ENCODE results near the gene ST3GAL5. TPM values are rescaled to one million over a fixed set of nuclear protein-coding genes. Genes with fewer than 3 reads are reported as not detected.
A peak's percentile ranks its signal among the peaks of the same experiment; 100 is the strongest.
"Not testable (repeated sequence)": the region's sequence is repeated elsewhere in the genome, so short reads cannot be mapped to it uniquely, and the experiment has no call there.

ST3GAL5 gene
- 0.99 and 2.4 TPM in 2 replicates for total RNA-seq (2014; rRNA removed; shearing (Covaris generic))

DNA sequence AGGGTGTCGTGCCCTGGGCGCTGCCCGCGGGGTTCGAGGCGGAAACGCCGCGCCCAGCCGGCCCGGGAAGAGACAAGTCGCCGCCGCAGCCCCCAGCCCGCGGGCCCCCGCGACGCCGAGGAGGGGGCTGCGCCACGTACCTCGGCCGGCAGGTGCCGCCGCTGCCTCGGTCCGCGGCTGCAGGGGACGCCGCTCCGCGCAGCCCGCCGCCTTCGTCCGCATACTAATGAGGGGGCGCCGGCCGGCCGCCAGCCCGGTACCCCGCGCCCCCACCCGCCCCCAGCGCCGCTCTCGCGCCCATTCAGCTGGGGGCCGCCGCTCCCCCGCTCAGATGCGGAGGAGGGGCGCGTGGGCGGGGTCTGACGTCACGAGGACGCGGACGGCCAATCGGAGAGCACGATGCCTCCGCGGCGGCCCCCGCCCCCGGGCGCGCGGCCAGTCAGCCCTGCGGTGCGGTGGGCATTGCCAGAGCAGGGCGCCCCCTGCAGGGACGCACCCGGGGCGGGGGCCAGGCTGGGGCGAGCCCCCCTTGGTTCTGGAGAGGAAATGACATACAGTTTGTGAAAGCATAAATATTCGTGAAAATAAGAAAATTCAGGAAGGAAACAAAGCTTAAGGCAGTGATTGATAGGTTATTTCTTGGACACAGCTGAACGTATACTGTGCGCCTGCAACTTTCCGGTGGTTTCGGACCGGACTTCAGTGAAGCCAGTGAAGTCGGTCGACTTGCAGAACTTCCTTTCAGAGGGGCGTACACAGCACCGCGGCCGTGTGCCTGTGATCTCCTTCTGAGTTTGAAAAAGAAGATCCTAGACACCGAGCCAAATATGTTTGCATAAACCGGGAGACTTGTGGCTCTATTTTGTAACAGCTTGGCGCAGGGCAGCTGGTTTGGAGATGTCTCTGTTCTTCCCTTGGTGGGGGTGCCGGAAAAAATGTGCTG, at the start of gene ST3GAL5:
ST3GAL5 (minus strand) TSS at position 307 of the 943 bp plus-strand sequence; CDS start at position 222, 85 bp downstream.
- DNase-seq (ENCODE audit: low spot score), result peak; percentile 81

DNA sequence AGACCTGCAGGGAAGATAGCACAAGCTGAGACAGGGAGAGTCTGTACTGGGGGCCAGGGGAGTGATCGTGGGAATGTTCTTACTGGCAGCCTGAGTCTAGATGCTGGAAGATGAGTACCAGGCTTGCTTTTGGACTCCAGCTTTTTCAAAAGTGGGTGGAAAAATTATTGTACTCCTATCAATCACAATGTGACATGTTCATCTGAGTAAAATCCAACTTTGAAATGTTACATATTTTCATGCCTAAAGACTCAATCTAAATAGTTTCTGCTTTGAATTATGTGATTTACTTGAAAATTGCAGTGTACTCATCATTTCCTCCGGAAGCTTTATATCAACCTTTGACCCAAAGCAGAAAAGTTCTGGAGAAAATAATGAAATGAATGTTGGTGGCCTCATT, 49.7 kb upstream of the ST3GAL5 start:
- DNase-seq (ENCODE audit: low spot score), result no peak

DNA sequence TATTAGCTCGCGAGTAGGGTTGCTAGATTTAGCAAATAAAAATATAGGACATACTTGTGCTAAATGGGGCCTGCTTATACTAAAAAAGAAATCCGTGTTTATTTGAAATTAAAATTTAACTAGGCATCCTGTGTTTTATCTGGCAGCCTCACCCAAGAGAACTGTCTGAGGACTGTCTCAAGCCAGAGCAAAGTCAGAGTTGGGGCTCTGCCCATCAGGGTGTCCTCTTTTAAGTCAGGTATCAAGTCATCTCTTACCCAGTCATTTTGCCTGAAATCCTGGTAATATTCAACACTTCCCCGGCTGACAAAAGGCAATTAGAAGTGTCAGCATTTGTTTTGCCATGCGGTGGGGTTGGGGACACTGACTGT, 48.3 kb upstream of the ST3GAL5 start:
- DNase-seq (ENCODE audit: low spot score), result no peak

DNA sequence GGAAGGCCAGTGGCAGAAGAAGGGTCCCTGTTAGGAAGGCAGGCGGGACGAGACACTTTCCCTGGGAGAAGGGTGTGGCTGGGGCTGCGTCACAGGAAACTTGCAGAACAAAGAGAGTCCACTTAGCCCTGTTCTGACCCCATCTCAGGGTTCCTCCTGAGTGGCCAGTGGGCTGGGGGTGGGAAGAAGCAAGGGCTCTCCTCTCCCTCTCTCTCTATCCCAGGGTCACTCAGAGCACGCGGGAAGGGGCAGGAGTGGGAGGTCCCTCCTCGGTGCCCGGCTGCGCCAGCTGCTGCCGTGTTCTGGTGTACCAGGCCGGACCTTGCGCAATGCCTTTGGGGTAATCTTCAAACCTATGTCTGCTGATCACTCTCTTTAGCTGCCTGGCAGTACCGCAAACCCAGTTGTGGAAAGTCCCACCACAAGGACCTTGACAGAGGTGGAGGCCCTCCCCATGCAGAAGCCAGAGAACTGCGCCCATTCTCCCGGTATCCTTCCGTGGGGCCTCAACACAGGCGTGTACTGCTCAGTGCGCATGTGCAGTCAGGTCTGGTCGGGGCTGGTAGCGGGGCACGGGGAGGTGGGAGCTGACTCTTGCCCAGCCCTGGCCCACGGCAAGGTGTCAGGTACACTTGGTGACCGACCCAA, 47.8 kb upstream of the ST3GAL5 start:
- peak; percentile 48 for DNase-seq (ENCODE audit: low spot score)

DNA sequence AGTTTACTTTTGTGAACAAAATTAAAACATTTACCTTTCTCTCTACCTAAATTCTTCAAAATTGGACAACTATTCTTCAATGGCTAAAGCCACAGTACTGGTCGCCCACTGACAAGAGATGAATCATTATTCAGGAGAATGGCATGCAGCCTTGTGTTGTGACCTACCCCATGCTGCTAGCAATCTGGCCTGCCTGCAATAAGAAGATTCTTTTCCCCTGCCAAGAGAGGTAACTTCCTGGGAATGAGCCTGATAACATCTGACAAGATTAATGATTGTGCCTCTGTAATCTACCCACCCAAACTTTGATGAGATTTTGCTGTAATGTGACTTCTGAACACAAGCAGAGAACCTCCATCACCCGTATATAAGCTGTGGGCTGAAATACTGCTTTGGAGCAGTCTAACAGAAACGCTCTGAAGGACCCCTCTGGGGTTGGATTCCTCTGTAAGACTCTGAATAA, 47.0 kb upstream of the ST3GAL5 start:
- peak; percentile 61 for DNase-seq (ENCODE audit: low spot score)

DNA sequence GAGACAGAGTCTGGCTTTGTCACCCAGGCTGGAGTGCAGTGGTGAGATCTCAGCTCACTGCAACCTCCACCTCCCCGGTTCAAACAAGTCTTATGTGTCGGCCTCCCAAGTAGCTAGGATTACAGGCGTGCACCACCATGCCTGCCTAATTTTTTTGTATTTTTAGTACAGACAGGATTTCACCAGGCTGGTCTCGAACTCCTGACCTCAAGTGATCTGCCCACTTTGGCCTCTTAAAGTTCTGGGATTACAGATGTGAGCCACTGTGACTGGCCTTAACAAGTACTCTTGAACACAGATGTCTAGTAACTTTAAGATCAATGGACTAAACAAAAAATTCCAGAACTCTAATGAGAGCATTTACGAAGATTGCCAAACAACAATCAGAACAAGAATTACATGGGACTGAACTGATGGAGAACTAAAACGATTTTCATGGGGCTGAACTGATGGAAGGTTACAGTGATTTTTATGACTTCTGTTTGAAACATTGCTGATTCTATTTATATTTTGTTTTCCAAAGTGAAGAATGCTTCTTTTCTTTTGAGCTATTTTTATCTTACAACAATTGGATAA, 46.5 kb upstream of the ST3GAL5 start:
- DNase-seq (ENCODE audit: low spot score), result no peak

DNA sequence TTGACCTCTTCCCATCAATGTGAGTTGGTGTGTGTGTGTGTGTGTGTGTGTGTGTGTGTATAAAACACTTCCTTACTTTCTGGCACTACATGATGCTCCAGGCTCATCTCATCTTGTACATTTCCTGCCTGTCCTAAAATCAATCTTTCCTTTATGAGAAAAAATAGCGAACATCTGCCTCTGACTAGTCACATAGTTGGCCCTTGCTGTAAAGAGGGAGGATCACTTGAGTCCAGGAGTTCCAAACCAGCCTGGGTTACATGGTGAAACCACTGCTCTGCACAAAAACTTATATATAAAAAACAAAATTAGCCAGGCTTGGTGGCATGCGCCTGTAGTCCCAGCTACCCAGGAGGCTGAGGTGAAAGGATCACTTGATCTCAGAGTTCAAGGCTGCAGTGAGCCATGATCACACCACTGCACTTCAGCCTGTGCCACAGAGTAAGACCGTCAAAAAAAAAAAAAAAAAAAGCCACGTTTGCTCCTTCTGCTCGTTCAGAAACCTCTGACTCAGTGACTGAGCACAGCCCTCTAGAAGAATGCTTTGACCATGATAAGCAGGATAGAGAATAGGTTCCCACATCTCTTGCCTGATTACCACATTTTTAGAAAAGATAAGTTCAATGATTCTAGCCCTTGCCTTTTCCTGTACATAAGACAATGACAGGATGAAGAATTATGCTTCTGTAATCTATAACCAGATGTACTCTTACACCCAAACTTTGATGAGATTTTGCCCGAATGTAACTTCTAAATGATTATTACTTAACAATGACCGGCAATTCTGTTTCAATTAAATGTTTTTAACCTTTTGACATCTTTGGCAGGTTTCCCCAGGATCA, 45.2 kb upstream of the ST3GAL5 start:
- peak; percentile 27 for DNase-seq (ENCODE audit: low spot score)

DNA sequence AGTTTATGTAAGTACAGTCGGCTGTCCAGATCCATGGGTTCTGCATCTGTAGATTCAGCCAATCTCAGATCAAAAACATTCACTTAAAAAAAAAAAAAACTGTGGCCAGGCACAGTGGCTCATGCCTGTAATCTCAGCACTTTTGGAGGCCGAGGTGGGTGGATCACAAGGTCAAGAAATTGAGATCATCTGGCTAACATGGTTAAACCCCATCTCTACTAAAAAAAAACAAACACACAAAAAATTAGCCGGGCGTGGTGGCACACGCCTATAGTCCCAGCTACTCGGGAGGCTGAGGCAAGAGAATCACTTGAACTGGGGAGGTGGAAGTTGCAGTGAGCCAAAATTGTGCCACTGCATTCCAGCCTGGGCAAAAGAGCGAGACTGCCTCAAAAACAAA, 42.4 kb upstream of the ST3GAL5 start:
- not testable (repeated sequence) for DNase-seq (ENCODE audit: low spot score)

DNA sequence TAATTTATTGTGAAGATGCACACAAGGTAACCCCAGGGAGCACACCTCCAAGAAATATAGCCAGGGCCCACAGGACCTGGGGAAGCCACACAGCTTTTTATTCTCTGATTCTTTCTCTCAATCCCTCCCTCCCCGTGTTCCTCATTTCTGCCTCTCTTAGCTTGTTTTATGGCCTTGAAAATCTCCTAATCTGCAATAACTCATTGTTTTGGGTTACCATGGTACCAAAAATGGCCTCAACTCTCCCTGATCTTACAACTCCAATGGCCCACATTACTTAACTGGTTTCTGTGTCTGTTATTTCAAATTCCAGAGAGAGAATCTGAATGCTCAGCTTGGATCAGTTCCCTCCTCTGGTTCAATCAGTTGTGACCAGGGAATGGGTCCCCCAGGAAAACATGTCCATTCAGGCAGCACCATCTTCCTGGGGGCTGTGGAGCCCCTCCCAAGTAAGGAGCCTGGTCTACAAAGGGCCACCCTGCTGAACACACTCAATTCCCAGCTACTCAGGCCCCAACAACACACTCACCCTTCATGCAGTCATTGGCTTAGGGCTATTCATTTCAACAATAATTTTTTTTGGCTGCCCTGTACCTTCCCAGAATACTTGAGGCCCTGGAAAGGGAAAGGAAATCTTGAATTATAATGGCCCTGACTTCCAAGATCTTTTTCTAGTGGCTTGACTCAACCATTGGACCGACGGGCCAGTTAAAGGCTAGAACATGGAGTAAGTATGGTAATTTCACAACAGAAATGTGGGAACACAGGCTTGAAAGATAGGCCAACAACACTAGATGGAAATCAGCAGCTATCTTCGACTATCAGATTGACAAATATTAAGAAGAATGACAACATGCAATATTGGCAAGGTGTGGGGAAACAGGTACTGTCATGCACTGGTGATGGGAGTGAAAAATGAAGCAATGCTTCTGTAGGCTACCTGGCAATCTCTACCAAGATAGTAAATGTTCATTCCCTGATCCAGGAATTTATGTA, 41.6 kb upstream of the ST3GAL5 start:
- no peak for DNase-seq (ENCODE audit: low spot score)

DNA sequence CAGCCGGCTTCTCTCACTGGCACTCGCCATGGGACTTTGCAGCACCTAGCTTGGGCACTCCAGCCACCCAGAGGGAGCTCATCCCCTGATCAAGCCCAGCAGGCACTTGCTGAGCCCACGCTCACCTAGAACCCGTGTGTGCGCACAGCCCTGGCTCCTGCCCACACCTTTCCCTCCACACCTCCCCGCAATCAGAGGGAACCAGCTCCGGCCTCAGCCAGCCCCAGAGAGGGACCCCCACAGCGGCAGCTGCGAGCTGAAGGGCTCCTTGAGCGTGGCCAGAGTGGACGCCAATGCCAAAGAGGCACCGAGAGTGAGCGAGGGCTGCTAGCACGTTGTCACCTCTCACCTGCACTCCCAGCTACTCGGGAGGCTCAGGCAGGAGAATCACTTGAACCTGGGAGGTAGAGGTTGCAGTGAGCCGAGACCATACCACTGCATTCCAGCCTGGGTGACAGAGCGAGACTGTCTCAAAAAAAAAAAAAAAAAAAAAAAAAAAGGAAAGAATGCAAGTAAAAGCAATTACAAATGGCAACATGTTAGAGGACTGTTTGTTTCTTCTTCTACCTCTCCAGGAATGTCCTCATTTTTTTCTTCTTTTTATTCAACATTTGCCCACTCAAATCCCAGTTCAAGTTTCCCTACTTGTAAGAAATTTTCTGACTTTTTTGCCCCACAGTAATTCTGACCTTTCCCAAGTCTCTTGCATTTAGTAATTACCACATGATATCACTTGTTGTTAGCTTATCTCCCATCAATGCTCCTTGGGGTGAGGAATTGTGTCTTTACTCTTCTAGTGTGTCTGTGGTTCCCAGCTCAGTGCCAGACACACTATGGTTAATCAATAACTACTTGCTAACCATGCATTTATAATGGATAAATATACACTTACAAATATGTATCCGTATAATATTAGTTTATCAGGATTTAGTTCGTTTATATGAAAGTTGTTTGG, 40.6 kb upstream of the ST3GAL5 start:
- no peak for DNase-seq (ENCODE audit: low spot score)

DNA sequence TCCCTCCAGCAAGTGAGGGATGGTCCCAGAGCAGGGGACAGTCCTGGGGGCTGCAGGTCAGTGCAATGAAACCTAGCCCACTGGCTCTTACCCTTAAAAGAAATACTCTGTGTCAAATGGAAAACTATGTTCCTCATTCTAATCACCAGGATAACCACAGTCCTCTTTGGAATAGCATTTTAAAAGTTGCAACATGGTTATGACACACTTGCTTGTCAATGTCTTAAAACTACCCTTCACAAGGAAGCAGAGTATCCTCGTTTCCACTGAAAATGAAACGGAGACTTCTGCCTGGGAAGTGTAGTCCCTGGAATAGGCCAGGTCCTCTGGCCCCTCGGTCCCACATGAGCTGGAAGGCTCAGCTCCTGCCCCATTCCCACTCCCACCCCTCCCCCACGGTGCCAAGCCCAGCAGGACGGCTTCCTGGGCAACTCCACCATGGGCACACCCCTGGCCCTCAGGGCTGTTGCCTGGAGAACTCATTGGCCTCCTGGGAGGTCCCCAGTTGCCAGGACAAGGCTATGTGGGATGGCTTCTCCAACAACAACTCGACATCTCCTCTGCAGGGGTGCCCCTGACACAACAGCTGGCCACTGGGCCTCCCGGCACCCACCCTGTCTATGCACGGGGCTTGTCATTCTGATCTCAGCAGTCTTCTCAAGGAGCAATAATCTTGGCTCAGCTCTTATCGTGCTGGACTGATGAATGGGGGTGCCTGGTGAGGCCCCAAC, 38.3 kb upstream of the ST3GAL5 start:
- DNase-seq (ENCODE audit: low spot score), result no peak

DNA sequence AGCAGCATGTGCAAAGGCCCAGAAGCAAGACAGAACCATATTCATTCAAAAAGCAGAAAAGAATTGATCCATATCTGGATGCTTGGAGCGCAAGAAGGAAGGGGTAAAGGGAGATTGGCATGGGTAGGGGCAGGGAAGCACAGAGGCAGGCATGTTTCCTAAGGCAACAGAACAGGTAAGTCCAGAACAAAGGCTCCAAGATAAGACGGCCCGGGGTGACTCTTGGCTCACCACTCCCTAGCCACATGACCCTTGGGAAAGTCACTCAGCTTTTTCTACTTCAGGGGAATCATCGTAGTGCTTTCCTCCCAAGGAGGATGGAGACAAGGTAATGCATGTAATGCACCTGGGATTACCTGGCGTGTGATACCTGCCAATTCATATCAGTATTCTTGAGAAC, 37.7 kb upstream of the ST3GAL5 start:
- DNase-seq (ENCODE audit: low spot score), result no peak

DNA sequence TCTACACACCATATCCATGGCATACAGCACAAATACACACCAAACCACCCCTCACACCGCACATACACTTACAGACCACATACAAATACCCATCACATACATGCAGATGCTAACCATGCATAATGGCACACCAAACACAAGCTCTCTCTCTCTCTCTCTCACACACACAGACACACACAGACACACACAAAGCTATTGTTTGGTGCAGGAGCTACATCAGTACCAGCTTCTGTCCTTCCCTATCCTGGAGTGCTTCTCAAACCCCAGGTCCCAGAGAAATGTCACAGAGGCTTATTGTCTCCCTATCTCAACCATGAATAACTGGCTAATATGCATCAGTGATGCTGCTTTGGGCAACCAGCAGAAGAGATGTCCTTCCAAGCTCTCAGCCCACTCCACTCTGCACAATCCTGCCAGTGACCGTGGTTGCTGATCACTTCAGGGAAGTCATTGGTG, 36.5 kb upstream of the ST3GAL5 start:
- DNase-seq (ENCODE audit: low spot score), result no peak

DNA sequence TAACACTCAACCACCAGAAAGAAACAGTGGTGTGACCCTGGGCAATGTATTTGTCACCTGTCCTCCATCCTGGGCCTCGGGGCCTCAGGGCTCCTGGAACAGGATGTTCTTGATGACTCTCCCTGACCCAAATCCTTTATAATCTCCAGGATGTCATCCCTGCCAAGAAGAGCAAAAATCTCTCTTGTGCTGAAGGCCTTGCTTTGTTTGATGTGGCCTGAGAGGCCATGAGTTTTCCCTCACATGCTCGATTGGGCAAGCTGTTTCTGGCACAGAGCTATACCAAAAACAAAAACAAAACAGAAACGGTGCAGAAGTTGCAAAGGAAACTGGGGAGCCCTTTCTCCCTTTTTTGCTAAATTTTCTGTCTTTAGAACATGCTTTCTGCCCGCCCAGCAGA, 35.7 kb upstream of the ST3GAL5 start:
- no peak for DNase-seq (ENCODE audit: low spot score)

DNA sequence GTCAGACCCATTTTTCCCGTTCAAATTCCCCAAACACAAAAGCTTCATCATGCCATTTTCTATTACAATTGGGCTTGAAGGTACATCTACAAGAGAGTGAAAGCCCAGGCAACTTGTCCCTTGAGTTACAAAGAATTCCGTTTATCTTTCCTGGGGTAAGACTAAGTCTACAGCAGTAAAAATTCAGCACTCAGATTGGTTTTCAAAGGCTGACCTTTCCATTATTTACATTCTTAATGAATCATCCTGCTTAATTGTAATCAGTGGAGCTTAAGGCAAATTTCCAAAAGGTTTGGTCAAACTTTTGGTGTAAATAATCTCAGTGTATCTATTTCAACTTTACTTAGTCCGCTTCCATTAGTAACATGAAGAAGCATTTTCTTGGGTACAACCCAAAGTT, 33.4 kb upstream of the ST3GAL5 start:
- no peak for DNase-seq (ENCODE audit: low spot score)

DNA sequence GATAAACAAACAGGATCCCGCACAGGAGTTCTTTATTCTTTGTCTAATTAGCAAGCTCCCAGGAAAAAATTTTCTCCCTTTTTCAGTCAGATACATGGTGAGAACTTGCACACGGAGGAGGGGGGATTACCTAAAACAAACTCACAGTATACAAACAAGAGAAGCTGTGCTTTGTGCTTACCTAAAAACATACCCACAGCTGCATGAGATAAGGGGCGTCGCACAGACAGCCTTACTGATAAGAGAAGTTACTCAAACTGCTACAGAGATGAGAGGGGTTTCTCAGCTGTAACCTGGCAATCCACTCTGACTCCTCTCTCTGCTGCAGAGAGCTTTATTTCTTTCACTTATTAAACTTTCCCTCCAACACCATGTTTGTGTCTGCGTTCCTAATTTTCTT, 32.9 kb upstream of the ST3GAL5 start:
- no peak for DNase-seq (ENCODE audit: low spot score)

DNA sequence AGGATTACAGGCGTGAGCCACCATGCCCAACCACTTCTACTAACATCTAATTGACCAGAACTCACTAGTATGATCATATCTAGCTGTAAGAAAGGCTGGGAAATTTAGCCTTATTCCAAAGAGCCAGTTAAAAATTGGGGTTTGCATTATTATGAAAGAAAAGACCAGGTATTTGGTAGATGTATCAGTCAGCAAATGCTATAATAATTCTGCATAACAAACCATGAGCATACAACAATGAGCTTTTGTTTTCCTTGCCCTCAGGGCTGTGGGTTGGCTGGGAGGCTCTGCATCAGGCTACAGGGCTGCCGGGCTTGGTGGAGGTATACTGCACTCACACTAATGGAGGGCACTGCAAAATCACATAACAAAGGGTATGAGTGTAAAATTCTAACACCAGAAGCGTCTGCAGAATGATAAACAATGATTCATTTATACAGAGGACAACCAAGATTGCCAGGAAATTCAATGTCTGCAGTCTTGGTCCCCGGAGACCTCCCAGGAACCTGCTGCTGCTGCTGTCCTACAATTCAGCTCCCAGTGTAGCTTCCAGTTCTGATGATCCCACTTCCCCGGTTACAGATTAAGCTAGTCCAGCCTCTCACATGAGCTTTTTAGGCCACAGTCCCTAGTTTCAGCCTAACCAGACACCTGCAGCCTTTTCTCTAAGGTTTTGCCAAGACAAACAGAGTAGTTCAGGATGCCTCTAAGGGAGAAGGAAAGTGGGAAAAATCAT, 32.2 kb upstream of the ST3GAL5 start:
- DNase-seq (ENCODE audit: low spot score), result no peak
